Measurements from ENCODE around the gene EREG. TPM values are rescaled to one million over a fixed set of nuclear protein-coding genes. Genes with fewer than 3 reads are reported as not detected.

The EREG gene
- total RNA-seq = not detected in 2 replicates

GRCh38 chr4:74364652-74365491, at the start of gene EREG:
Gene EREG (plus strand): TSS chr4:74365145. CDS start chr4:74365309, 164 bp downstream.

Other genes starting within 250 kb of the EREG start
- gene MTHFD2L, start 207.0 kb upstream of the EREG start, total RNA-seq = 15.8 and 17.5 TPM in 2 replicates
- 0.09 and 2.0 TPM in 2 replicates for gene EPGN, start 56.7 kb upstream of the EREG start, total RNA-seq
- gene AREG, start 80.0 kb downstream of the EREG start, total RNA-seq = 0.09 and 0.75 TPM in 2 replicates

All from endothelial cell of coronary artery (primary cell).